Neural cell (in vitro differentiated cells): ENCODE measurements around the gene NRL.

Experiments
- CTCF ChIP-seq: fragments of 450-650 bp; IDR thresholded peaks from 2 replicates; pipeline ENCODE4 v1.5.1; 2014; ENCODE audit warnings: antibody characterized with exemption, mild to moderate bottlenecking, moderate library complexity; ENCODE audit not compliant: poor library complexity, severe bottlenecking
- EZH2 ChIP-seq: fragments of 200-600, 300-800 bp; shearing (Covaris generic), sonication (generic); IDR thresholded peaks from 2 replicates; pipeline ENCODE4 v1.6.1; 2014; ENCODE audit warnings: antibody characterized with exemption, low read length, borderline replicate concordance, mild to moderate bottlenecking; ENCODE audit not compliant: insufficient read depth, poor library complexity, severe bottlenecking
- POLR2AphosphoS5 ChIP-seq: IDR thresholded peaks from 2 replicates; pipeline ENCODE4 v1.6.1; 2012
- RAD21 ChIP-seq: fragments of 450-650 bp; conservative IDR thresholded peaks from 2 replicates; pipeline ENCODE4 v1.6.1; 2014; ENCODE audit warnings: antibody characterized with exemption, mild to moderate bottlenecking, moderate library complexity

GRCh38 chr14:24037658-24038037 lies 77.1 kb downstream of the NRL start:
- no peak for TF ChIP-seq CTCF
- TF ChIP-seq POLR2AphosphoS5: no peak
- TF ChIP-seq EZH2: no peak
- TF ChIP-seq RAD21: no peak
